Keratinocyte (primary cell): ENCODE results near the gene LGALS12.

Experiments
- EZH2 ChIP-seq: IDR thresholded peaks from one replicate; pipeline ENCODE4 v1.6.1; 2012; ENCODE audit warnings: inconsistent platforms, mild to moderate bottlenecking, low read length, moderate library complexity
- TF ChIP-seq, protein P1 (sequence below), 3 experiments: IDR thresholded peaks in 1 of 3; conservative IDR thresholded peaks in 1 of 3; optimal IDR thresholded peaks in 1 of 3; 2 replicates in 2 of 3; 3 replicates in 1 of 3; pipeline versions ENCODE3 to v1.5.1; 2011; ENCODE audit warnings: low read length in 3 of 3, mild to moderate bottlenecking in 3 of 3, moderate library complexity in 2 of 3, control low read depth in 1 of 3, inconsistent platforms in 1 of 3; ENCODE audit not compliant: insufficient read depth in 2 of 3; ENCODE audit errors: extremely low read depth in 1 of 3

DNA sequence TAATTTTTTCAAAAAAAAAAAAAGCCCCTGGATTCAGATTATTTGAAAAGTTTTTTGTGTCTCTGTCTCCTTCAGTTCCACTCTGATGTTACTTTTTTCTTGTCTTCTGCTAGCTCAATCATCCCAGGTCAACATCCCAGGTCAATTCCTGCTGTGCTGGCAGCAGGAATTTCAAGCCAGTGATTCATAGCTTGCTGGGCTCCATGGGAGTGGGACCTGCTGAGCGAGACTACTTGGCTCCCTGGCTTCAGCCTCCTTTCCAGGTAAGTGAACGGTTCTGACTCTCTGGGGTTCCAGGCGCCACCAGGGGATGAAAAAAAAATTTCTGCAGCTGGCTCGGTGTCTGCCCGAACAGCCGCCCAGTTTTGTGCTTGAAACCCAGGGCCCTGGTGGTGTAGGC lies 46.3 kb upstream of the LGALS12 start:
- TF ChIP-seq, protein P1, sequence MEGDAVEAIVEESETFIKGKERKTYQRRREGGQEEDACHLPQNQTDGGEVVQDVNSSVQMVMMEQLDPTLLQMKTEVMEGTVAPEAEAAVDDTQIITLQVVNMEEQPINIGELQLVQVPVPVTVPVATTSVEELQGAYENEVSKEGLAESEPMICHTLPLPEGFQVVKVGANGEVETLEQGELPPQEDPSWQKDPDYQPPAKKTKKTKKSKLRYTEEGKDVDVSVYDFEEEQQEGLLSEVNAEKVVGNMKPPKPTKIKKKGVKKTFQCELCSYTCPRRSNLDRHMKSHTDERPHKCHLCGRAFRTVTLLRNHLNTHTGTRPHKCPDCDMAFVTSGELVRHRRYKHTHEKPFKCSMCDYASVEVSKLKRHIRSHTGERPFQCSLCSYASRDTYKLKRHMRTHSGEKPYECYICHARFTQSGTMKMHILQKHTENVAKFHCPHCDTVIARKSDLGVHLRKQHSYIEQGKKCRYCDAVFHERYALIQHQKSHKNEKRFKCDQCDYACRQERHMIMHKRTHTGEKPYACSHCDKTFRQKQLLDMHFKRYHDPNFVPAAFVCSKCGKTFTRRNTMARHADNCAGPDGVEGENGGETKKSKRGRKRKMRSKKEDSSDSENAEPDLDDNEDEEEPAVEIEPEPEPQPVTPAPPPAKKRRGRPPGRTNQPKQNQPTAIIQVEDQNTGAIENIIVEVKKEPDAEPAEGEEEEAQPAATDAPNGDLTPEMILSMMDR (optimal IDR thresholded peaks at IDR 0.05 in 1 of 3, IDR thresholded peaks at IDR 0.05 in 1 of 3, conservative IDR thresholded peaks at IDR 0.05 in 1 of 3; ENCODE audit: extremely low read depth in 1 of 3, insufficient read depth in 2 of 3, low read length in 3 of 3) = no peak
- no peak for TF ChIP-seq EZH2
